Measurements from ENCODE around the gene MTHFD2L. TPM values are rescaled to one million over a fixed set of nuclear protein-coding genes. Genes with fewer than 3 reads are reported as not detected.
"Not testable (repeated sequence)": the region's sequence is repeated elsewhere in the genome, so short reads cannot be mapped to it uniquely, and the experiment has no call there.

MTHFD2L gene
- total RNA-seq, 1 donor from 2014 or later: 9.4 TPM

GRCh38 chr4:74121643-74122579 lies 36.0 kb upstream of the MTHFD2L start:
- no peak overlapping the region for H3K4me3 Mint-ChIP-seq
- no peaks in the 10 kb centered on the region for H3K36me3 Mint-ChIP-seq (ENCODE audit: low read depth)
- H3K27me3 Mint-ChIP-seq: peaks cover 2% of the 10 kb centered on the region
- no peak for DNase-seq
- H3K9me3 Mint-ChIP-seq: peaks cover 5% of the 10 kb centered on the region
- H3K4me1 Mint-ChIP-seq: no peaks in the 10 kb centered on the region
- intact Hi-C loops (cut with micrococcal nuclease): no loop called here
- no peak overlapping the region for H3K27ac Mint-ChIP-seq

DNA sequence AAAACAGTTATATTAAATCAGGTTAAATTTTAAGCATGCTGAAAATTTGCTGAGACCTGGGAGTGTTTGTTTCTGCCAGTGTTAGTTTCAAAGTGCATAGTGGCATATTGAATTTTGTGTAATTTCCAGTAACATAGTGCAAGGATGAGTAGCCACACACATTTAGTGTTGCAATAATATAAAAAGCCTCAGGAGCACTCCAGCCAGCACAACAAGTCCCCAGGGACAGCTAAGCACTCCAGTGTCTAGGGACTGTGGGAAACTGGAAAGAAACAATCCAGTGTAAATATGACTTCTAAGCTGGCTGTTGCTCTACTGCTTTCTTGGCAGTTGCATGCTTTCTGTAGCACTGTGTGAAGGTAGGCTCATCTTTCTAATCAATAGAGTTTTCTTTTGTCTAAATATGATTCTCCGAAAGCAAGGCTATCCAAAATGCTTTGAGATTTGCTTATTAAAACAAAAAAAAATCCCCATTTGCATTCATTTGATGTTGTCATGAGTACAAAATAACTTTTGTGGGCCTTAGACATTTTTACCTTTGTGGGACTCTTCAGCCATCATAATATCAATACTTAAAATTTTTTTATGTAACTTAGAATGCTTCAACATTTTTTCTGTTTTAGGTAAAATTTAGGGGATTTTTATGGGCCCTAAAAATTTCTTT lies 34.7 kb upstream of the MTHFD2L start:
- no peak for DNase-seq
- no peaks in the 10 kb centered on the region for H3K4me1 Mint-ChIP-seq
- intact Hi-C loops (cut with micrococcal nuclease): no loop called here
- H3K9me3 Mint-ChIP-seq: peaks cover 5% of the 10 kb centered on the region
- no peak overlapping the region for H3K4me3 Mint-ChIP-seq
- peaks cover 2% of the 10 kb centered on the region for H3K27me3 Mint-ChIP-seq
- no peaks in the 10 kb centered on the region for H3K36me3 Mint-ChIP-seq (ENCODE audit: low read depth)
- H3K27ac Mint-ChIP-seq: no peak overlapping the region

DNA sequence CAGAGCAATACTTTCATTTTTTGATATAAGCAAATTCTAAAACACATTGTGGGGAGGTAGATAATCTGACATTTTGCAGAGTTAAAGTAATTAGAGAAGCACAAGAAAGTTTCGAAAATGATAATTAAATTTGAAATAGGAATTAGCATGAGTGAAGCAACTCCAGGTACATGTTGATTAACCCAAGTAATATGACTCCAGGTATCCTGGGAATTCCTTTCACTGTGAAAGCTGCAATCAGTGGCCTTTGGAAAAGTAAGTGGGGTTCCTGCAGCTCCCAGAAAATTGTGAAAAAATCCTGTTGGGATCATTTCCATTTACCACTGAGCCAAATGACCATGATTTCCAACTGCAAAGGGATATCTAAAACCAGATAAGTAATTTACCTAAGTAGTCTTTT lies 32.9 kb upstream of the MTHFD2L start:
- no peaks in the 10 kb centered on the region for H3K36me3 Mint-ChIP-seq (ENCODE audit: low read depth)
- no peak for DNase-seq
- H3K27me3 Mint-ChIP-seq: peaks cover 11% of the 10 kb centered on the region
- H3K4me1 Mint-ChIP-seq: no peaks in the 10 kb centered on the region
- H3K27ac Mint-ChIP-seq: no peak overlapping the region
- H3K9me3 Mint-ChIP-seq: peaks cover 5% of the 10 kb centered on the region
- intact Hi-C loops (cut with micrococcal nuclease): no loop called here
- no peak overlapping the region for H3K4me3 Mint-ChIP-seq

- H3K4me1 Mint-ChIP-seq: no peaks in the 10 kb centered on the region
- DNase-seq: no peak
- H3K9me3 Mint-ChIP-seq: peaks cover 5% of the 10 kb centered on the region
- H3K27ac Mint-ChIP-seq: no peak overlapping the region
- H3K36me3 Mint-ChIP-seq (ENCODE audit: low read depth): no peaks in the 10 kb centered on the region
- H3K27me3 Mint-ChIP-seq: peaks cover 9% of the 10 kb centered on the region
- intact Hi-C loops (cut with micrococcal nuclease): no loop called here
- no peak overlapping the region for H3K4me3 Mint-ChIP-seq
Observed at GRCh38 chr4:74127745-74128144, 30.2 kb upstream of the MTHFD2L start.

- H3K4me3 Mint-ChIP-seq; H3K9me3 Mint-ChIP-seq; DNase-seq; H3K4me1 Mint-ChIP-seq; H3K36me3 Mint-ChIP-seq (ENCODE audit: low read depth); H3K27ac Mint-ChIP-seq: not testable (repeated sequence)
- peaks cover 11% of the 10 kb centered on the region for H3K27me3 Mint-ChIP-seq
- intact Hi-C loops (cut with micrococcal nuclease): loop anchor here (10.0 kb wide), 1 partner anchor 396 kb away; no protein-coding TSS in a partner anchor
Observed at GRCh38 chr4:74130843-74131242, 27.1 kb upstream of the MTHFD2L start.

DNA sequence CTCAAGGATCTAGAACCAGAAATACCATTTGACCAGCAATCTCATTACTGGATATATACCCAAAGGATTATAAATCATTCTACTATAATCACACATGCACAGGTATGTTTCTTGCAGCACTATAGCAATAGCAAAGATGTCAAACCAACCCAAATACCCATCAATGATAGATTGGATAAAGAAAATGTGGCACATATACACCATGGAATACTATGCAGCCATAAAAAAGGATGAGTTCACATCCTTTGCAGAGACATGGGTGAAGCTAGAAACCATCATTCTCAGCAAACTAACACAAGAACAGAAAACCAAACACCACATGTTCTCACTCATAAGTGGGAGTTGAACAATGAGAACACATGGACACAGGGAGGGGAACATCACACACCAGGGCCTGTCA lies 25.7 kb upstream of the MTHFD2L start:
- H3K4me3 Mint-ChIP-seq; H3K9me3 Mint-ChIP-seq; DNase-seq; H3K36me3 Mint-ChIP-seq (ENCODE audit: low read depth); H3K27ac Mint-ChIP-seq; H3K4me1 Mint-ChIP-seq: not testable (repeated sequence)
- intact Hi-C loops (cut with micrococcal nuclease): loop anchor here (10.0 kb wide), 1 partner anchor 397 kb away; no protein-coding TSS in a partner anchor
- peaks cover 17% of the 10 kb centered on the region for H3K27me3 Mint-ChIP-seq

- Mint-ChIP-seq H3K27me3 (peaks cover 19% of the 10 kb centered on the region), H3K27ac (no peak overlapping the region)
Observed at GRCh38 chr4:74132944-74133343, 25.0 kb upstream of the MTHFD2L start.

DNA sequence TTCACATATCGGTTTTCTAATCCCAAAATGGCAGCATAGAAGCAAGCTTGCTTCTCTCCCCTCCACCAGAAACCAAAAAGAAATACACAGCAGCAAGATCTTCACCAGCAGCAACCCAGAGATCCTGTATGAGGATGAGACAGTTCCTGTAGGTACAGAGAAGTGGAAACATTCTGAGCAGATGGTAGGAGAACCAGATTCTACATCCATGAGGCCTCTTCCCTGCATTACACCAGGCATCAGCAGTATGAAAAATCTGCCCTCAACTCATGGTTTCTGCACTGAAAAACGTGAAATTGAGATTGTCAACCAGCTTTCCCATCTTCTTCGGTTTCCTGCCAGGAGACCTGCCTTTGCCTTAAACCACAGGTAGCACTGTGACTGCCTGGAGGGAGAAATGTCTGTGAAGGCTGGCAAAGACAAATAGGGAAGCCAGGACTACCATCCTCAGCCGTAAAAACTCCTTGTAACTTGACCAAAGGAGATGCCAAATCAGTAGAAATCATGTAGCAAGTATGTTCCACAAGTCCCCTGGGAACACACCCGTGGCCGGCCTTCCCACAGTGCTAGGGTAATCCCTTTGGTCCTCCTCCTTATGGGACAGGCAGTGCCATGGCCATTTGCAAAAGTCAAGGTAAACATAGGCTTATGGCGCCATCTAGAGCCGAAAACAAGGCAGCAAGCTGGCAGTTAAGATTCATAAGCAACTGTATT lies 24.0 kb upstream of the MTHFD2L start:
- intact Hi-C loops (cut with micrococcal nuclease): loop anchor here (2.0 to 10.0 kb wide), 4 partner anchors 399 to 823 kb away; no protein-coding TSS in a partner anchor
- H3K27me3 Mint-ChIP-seq: peaks cover 17% of the 10 kb centered on the region
- peak; percentile 86 for DNase-seq

More at GRCh38 chr4:74132944-74133343, 25.0 kb upstream of the MTHFD2L start:
- peaks cover 5% of the 10 kb centered on the region for H3K9me3 Mint-ChIP-seq
- intact Hi-C loops (cut with micrococcal nuclease): loop anchor here (10.0 kb wide), 1 partner anchor 398 kb away; no protein-coding TSS in a partner anchor
- no peaks in the 10 kb centered on the region for H3K4me1 Mint-ChIP-seq
- no peak for DNase-seq
- H3K36me3 Mint-ChIP-seq (ENCODE audit: low read depth): no peaks in the 10 kb centered on the region
- no peak overlapping the region for H3K4me3 Mint-ChIP-seq

DNA sequence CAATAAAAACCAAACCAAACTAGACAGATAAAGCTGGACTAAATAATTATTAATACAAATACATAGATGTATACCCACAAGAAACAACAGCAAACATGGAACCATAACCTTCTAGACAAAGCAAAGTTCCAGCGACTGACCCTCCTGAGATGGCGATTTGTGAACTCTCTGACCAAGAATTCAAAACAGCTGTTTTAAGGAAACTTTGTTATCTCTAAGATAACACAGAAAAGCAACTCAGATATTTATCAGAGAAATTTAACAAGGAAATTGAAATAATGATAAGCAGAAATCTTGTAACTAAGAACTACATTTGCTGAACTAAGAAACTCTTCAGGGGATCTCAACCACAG lies 23.4 kb upstream of the MTHFD2L start:
- Mint-ChIP-seq H3K9me3 (peaks cover 5% of the 10 kb centered on the region), H3K27ac (no peak overlapping the region), H3K4me1 (no peaks in the 10 kb centered on the region), H3K4me3 (no peak overlapping the region), H3K36me3 (ENCODE audit: low read depth) (no peaks in the 10 kb centered on the region), H3K27me3 (peaks cover 13% of the 10 kb centered on the region)
- DNase-seq: no peak
- intact Hi-C loops (cut with micrococcal nuclease): loop anchor here (2.0 to 10.0 kb wide), 4 partner anchors 400 to 824 kb away; no protein-coding TSS in a partner anchor

More for the DNA sequence above, 24.0 kb upstream of the MTHFD2L start:
- no peak overlapping the region for H3K27ac Mint-ChIP-seq
- no peaks in the 10 kb centered on the region for H3K36me3 Mint-ChIP-seq (ENCODE audit: low read depth)
- H3K9me3 Mint-ChIP-seq: peaks cover 5% of the 10 kb centered on the region
- H3K4me1 Mint-ChIP-seq: no peaks in the 10 kb centered on the region
- no peak overlapping the region for H3K4me3 Mint-ChIP-seq

DNA sequence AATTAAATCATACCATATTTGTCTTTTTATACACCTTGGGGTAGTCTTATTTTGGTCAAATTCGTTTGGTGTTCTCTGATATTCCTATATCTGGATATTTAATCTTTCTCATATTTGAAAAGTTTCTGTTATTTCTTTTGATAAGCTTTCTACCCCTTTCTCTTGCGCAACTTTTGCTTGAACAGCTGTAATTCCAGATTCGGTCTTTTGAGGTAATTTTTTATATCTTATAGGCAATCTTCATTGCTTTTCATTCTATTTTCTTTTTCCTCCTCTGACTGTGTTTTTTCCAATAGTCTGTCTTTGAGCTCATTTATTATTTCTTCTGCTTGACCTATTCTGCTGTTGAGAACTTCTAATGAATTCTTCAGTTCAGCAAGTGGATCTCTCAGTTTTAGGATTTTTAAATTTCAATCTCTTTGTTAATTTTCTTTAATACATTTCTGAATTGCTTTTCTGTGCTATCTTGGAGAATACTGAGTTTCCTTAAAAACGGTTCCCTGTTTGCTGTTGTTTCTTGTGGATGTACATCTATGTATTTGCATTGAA lies 11.3 kb upstream of the MTHFD2L start:
- Mint-ChIP-seq H3K9me3 (no peaks in the 10 kb centered on the region), H3K36me3 (ENCODE audit: low read depth) (no peaks in the 10 kb centered on the region), H3K27me3 (peaks cover 37% of the 10 kb centered on the region), H3K4me3 (no peak overlapping the region), H3K27ac (no peak overlapping the region), H3K4me1 (no peaks in the 10 kb centered on the region)
- intact Hi-C loops (cut with micrococcal nuclease): no loop called here
- no peak for DNase-seq

GRCh38 chr4:74148205-74148604 lies 9.7 kb upstream of the MTHFD2L start:
- H3K9me3 Mint-ChIP-seq: no peaks in the 10 kb centered on the region
- H3K27ac Mint-ChIP-seq: no peak overlapping the region
- peaks cover 40% of the 10 kb centered on the region for H3K27me3 Mint-ChIP-seq
- DNase-seq: no peak
- intact Hi-C loops (cut with micrococcal nuclease): no loop called here
- H3K4me1 Mint-ChIP-seq: no peaks in the 10 kb centered on the region
- H3K36me3 Mint-ChIP-seq (ENCODE audit: low read depth): no peaks in the 10 kb centered on the region
- H3K4me3 Mint-ChIP-seq: no peak overlapping the region

DNA sequence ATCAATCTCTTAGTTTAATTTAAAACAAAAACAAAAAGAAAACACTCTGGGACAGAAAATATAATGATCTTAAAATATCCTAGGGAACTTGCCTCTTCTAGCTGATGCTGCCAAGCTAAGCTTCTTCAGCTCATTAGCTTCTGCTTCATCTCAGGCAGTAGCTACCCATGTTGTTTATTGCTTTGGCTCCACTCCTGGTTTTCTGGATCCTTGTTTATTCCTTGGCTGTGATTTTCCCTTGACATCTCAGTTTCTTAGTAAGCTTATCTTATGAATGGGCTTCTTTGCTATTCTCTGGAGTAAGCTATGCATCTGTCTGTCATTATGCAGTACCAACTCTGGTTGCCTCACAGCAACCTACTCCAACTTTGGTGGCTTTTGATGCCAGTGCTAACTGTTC lies 5.1 kb upstream of the MTHFD2L start:
- Mint-ChIP-seq H3K27ac (no peak overlapping the region), H3K4me1 (peaks cover 6% of the 10 kb centered on the region), H3K4me3 (no peak overlapping the region), H3K36me3 (ENCODE audit: low read depth) (no peaks in the 10 kb centered on the region), H3K27me3 (peaks cover 38% of the 10 kb centered on the region), H3K9me3 (no peaks in the 10 kb centered on the region)
- intact Hi-C loops (cut with micrococcal nuclease): loop anchor here (10.0 kb wide), 2 partner anchors 1088 to 1362 kb away; partner anchors contain the start of genes COX18, RCHY1 and THAP6
- no peak for DNase-seq

GRCh38 chr4:74156521-74156920 lies 1.4 kb upstream of the MTHFD2L start:
- no peak overlapping the region for H3K4me3 Mint-ChIP-seq
- intact Hi-C loops (cut with micrococcal nuclease): loop anchor here (10.0 kb wide), 2 partner anchors 1092 to 1358 kb away; partner anchors contain the start of genes COX18, RCHY1 and THAP6
- H3K36me3 Mint-ChIP-seq (ENCODE audit: low read depth): peaks cover 11% of the 10 kb centered on the region

More at GRCh38 chr4:74156521-74156920, 1.4 kb upstream of the MTHFD2L start:
- Mint-ChIP-seq H3K4me1 (peaks cover 16% of the 10 kb centered on the region), H3K27ac (no peak overlapping the region), H3K9me3 (no peaks in the 10 kb centered on the region), H3K27me3 (peaks cover 30% of the 10 kb centered on the region)
- DNase-seq: no peak

All from activated CD4-positive, alpha-beta T cell treated with anti-CD3 and anti-CD28 coated beads, Interleukin-2, amount 10 ng/mL, durations not matched to agents 24 days and 14 days (primary cell).